GM19035 (cell line): Measurements from ENCODE around the gene THY1.
"Not testable (repeated sequence)": the region's sequence is repeated elsewhere in the genome, so short reads cannot be mapped to it uniquely, and the experiment has no call there.

Source experiments
- ATAC-seq: cut with Tn5 transposase; IDR thresholded peaks from one replicate; pipeline ENCODE4 v1.9.1; 2021; ENCODE audit not compliant: unreplicated experiment

The THY1 gene

GRCh38 chr11:119422809-119423508 is at the start of gene THY1:
Gene THY1 (minus strand): TSS chr11:119423172. CDS start chr11:119420905, 2,267 bp downstream.
- no peak for ATAC-seq

GRCh38 chr11:119472186-119472855 is 49.3 kb upstream of the THY1 start:
- no peak for ATAC-seq

- ATAC-seq = no peak
Observed at GRCh38 chr11:119471329-119471728, 48.4 kb upstream of the THY1 start.

GRCh38 chr11:119470317-119471291 is 47.6 kb upstream of the THY1 start:
- ATAC-seq = no peak

- no peak for ATAC-seq
Observed at GRCh38 chr11:119469506-119469905, 46.5 kb upstream of the THY1 start.

- ATAC-seq = no peak
Observed at GRCh38 chr11:119468511-119468910, 45.5 kb upstream of the THY1 start.

- no peak for ATAC-seq
Observed at GRCh38 chr11:119461229-119461963, 38.4 kb upstream of the THY1 start.

GRCh38 chr11:119460582-119460981 is 37.6 kb upstream of the THY1 start:
- no peak for ATAC-seq

- ATAC-seq = no peak
Observed at GRCh38 chr11:119460097-119460496, 37.1 kb upstream of the THY1 start.

- ATAC-seq = no peak
Observed at GRCh38 chr11:119459293-119459976, 36.5 kb upstream of the THY1 start.

- ATAC-seq = not testable (repeated sequence)
Observed at GRCh38 chr11:119455708-119456107, 32.7 kb upstream of the THY1 start.

- not testable (repeated sequence) for ATAC-seq
Observed at GRCh38 chr11:119455241-119455640, 32.3 kb upstream of the THY1 start.

GRCh38 chr11:119453881-119454280 is 30.9 kb upstream of the THY1 start:
- no peak for ATAC-seq

GRCh38 chr11:119450590-119451326 is 27.8 kb upstream of the THY1 start:
- ATAC-seq = no peak

- ATAC-seq = no peak
Observed at GRCh38 chr11:119449498-119449897, 26.5 kb upstream of the THY1 start.

GRCh38 chr11:119448380-119448779 is 25.4 kb upstream of the THY1 start:
- no peak for ATAC-seq

GRCh38 chr11:119447664-119448242 is 24.8 kb upstream of the THY1 start:
- ATAC-seq = no peak

- no peak for ATAC-seq
Observed at GRCh38 chr11:119446871-119447663, 24.1 kb upstream of the THY1 start.
